A673 (cell line): ENCODE measurements around the gene MYL11. TPM values are rescaled to one million over a fixed set of nuclear protein-coding genes. Genes with fewer than 3 reads are reported as not detected.
A peak's percentile ranks its signal among the peaks of the same experiment; 100 is the strongest.

ENCODE experiments used
- BruUV-seq: library from RNA; stranded (reverse); fragments of 400-500 nt; replicated peaks from 2 replicates; lab custom pipeline; 2021; lab: Mats Ljungman, UMichigan
- CTCF ChIA-PET: fragments of 300-600 bp; sonication (Branson Sonifier 250); formaldehyde crosslinking; loops from one replicate; lab custom pipeline; 2022; ENCODE audit warnings: antibody characterized with exemption; lab: Charles Lee
- POLR2A ChIA-PET: fragments of 300-600 bp; sonication (Branson Sonifier 250); formaldehyde crosslinking; loops from one replicate; lab custom pipeline; 2022; ENCODE audit warnings: antibody characterized with exemption; ENCODE audit not compliant: low non-redundant PET; lab: Charles Lee
- DNase-seq: peaks from one replicate; pipeline ENCODE4 v3.0.0-alpha.2; 2015; ENCODE audit warnings: low spot score
- H3K27ac ChIP-seq: fragments of 200-600 bp; sonication (generic); 2 replicates; pipeline ENCODE4 v1.5.1; 2016; ENCODE audit warnings: mixed run types, low read depth, mild to moderate bottlenecking, mixed read lengths, antibody characterized with exemption, low read length; ENCODE audit not compliant: poor library complexity, severe bottlenecking
- H3K27me3 ChIP-seq: fragments of 200-600 bp; sonication (generic); replicated peaks from 2 replicates; pipeline ENCODE4 v1.6.1; 2017; ENCODE audit warnings: mixed run types, low read depth, mild to moderate bottlenecking, mixed read lengths, antibody characterized with exemption, low read length; ENCODE audit not compliant: insufficient read depth, poor library complexity
- H3K36me3 ChIP-seq: fragments of 200-600 bp; sonication (generic); 2 replicates; pipeline ENCODE4 v1.6.1; 2016; ENCODE audit warnings: mixed run types, mild to moderate bottlenecking, mixed read lengths, antibody characterized with exemption, low read length; ENCODE audit not compliant: insufficient read depth, poor library complexity, severe bottlenecking
- H3K4me1 ChIP-seq: fragments of 200-600 bp; sonication (generic); 2 replicates; pipeline ENCODE4 v1.6.1; 2017; ENCODE audit warnings: mixed run types, mild to moderate bottlenecking, mixed read lengths, antibody characterized with exemption, low read length; ENCODE audit not compliant: insufficient read depth, poor library complexity, severe bottlenecking
- H3K4me3 ChIP-seq: fragments of 200-600 bp; sonication (generic); 2 replicates; pipeline ENCODE4 v1.5.1; 2016; ENCODE audit warnings: low read depth, mixed run types, mild to moderate bottlenecking, mixed read lengths, low read length; ENCODE audit not compliant: poor library complexity, severe bottlenecking
- H3K9me3 ChIP-seq: fragments of 200-600 bp; sonication (generic); 2 replicates; pipeline ENCODE4 v1.6.1; 2016; ENCODE audit warnings: mixed run types, low read depth, mild to moderate bottlenecking, mixed read lengths, antibody characterized with exemption, low read length; ENCODE audit not compliant: poor library complexity, severe bottlenecking
- EZH2 ChIP-seq: fragments of 200-600 bp; sonication (generic); IDR thresholded peaks from 2 replicates; pipeline ENCODE4 v1.6.1; 2017; ENCODE audit warnings: borderline replicate concordance, low read depth, mild to moderate bottlenecking, mixed read lengths, antibody characterized with exemption, low read length; ENCODE audit not compliant: poor library complexity, severe bottlenecking
- intact Hi-C: fragments of 100-400 bp; cut with micrococcal nuclease; formaldehyde crosslinking; loops from one replicate; pipeline ENCODE4 v1.10.0; 2022; ENCODE audit not compliant: unreplicated experiment
- total RNA-seq: library from RNA; stranded (reverse); gene quantifications from 2 replicates; pipeline ENCODE4 v1.2.3, GENCODE V29; 2021
- TF ChIP-seq, protein P1 (sequence below): fragments of 300-800, 200-600 bp; sonication (generic); conservative IDR thresholded peaks from 2 replicates; pipeline ENCODE4 v1.5.1; 2017; ENCODE audit warnings: low read depth, mild to moderate bottlenecking, antibody characterized with exemption, low read length, moderate library complexity, mixed read lengths

MYL11 gene
- total RNA-seq, 1 experiment from 2014 or later = not detected

DNA sequence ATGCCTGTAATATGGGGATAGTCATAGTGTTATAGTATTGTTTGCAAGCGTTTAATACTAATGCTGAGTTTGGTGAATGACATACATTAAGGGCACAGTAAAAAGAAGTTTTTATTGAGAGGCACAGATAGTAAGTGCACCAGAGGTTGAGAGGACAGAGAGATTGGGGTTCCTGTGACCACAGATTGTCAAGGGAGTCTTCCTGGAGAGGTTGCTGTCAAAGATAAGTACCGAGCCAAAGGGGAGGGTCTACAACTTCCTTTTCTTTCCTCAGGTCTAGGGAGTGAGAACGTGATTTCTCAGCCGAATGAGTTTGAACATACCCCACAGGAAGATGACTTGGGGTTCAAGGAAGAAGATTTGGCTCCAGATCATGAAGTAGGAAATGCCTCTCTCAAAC is 22.5 kb downstream of the MYL11 start:
- TF ChIP-seq, protein P1, sequence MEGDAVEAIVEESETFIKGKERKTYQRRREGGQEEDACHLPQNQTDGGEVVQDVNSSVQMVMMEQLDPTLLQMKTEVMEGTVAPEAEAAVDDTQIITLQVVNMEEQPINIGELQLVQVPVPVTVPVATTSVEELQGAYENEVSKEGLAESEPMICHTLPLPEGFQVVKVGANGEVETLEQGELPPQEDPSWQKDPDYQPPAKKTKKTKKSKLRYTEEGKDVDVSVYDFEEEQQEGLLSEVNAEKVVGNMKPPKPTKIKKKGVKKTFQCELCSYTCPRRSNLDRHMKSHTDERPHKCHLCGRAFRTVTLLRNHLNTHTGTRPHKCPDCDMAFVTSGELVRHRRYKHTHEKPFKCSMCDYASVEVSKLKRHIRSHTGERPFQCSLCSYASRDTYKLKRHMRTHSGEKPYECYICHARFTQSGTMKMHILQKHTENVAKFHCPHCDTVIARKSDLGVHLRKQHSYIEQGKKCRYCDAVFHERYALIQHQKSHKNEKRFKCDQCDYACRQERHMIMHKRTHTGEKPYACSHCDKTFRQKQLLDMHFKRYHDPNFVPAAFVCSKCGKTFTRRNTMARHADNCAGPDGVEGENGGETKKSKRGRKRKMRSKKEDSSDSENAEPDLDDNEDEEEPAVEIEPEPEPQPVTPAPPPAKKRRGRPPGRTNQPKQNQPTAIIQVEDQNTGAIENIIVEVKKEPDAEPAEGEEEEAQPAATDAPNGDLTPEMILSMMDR = no peak
- TF ChIP-seq EZH2 = no peak
- CTCF ChIA-PET = interaction anchor here (2.3 kb wide), 1 partner anchor 12 kb away, joined by 9 read pairs; no protein-coding TSS in a partner anchor
- no peak overlapping the region for H3K27ac ChIP-seq

DNA sequence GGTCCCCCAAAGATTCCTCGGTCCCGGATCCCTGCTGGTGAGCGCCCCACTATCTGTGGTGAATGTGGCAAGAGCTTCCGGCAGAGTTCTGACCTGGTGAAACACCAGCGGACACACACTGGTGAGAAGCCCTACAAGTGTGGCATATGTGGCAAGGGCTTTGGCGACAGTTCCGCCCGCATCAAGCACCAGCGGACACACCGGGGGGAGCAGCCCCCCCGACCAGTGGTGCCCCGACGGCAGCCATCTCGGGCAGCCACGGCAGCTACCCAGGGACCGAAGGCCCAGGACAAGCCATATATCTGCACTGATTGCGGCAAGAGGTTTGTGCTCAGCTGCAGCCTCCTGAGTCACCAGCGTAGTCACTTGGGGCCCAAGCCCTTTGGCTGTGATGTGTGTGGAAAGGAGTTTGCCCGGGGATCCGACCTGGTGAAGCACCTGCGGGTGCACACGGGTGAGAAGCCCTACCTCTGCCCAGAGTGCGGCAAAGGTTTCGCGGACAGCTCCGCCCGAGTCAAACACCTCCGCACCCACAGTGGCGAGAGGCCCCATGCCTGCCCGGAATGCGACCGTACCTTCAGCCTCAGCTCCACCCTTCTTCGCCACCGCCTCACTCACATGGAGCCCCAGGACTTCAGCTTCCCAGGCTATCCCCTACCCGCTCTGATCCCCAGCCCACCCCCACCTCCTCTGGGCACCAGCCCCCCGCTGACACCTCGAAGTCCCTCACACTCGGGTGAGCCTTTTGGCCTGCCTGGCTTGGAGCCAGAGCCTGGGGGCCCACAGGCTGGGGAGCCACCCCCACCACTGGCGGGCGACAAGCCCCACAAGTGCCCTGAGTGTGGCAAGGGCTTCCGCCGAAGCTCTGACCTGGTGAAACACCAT is 23.4 kb downstream of the MYL11 start:
- ChIA-PET CTCF (interaction anchor here (0.5 kb wide), 1 partner anchor 17 kb away, joined by 3 read pairs; no protein-coding TSS in a partner anchor), POLR2A (no interaction called here)
- BruUV-seq = no TSS peak
- no peak overlapping the region for H3K27ac ChIP-seq
- H3K4me3 ChIP-seq = no peak overlapping the region
- TF ChIP-seq, protein P1 = no peak
- no peak for TF ChIP-seq EZH2
- peaks cover 29% of the 10 kb centered on the region for H3K4me1 ChIP-seq
- H3K9me3 ChIP-seq = no peaks in the 10 kb centered on the region
- no peak for DNase-seq
- no peaks in the 10 kb centered on the region for H3K27me3 ChIP-seq
- H3K36me3 ChIP-seq = peaks cover 10% of the 10 kb centered on the region
- intact Hi-C loops = no loop called here

More for the DNA sequence above, 22.5 kb downstream of the MYL11 start:
- no TSS peak for BruUV-seq
- POLR2A ChIA-PET = no interaction called here
- Histone ChIP-seq H3K27me3 (no peaks in the 10 kb centered on the region), H3K36me3 (peaks cover 10% of the 10 kb centered on the region), H3K9me3 (no peaks in the 10 kb centered on the region), H3K4me1 (peaks cover 29% of the 10 kb centered on the region), H3K4me3 (no peak overlapping the region)
- intact Hi-C loops = no loop called here
- no peak for DNase-seq

DNA sequence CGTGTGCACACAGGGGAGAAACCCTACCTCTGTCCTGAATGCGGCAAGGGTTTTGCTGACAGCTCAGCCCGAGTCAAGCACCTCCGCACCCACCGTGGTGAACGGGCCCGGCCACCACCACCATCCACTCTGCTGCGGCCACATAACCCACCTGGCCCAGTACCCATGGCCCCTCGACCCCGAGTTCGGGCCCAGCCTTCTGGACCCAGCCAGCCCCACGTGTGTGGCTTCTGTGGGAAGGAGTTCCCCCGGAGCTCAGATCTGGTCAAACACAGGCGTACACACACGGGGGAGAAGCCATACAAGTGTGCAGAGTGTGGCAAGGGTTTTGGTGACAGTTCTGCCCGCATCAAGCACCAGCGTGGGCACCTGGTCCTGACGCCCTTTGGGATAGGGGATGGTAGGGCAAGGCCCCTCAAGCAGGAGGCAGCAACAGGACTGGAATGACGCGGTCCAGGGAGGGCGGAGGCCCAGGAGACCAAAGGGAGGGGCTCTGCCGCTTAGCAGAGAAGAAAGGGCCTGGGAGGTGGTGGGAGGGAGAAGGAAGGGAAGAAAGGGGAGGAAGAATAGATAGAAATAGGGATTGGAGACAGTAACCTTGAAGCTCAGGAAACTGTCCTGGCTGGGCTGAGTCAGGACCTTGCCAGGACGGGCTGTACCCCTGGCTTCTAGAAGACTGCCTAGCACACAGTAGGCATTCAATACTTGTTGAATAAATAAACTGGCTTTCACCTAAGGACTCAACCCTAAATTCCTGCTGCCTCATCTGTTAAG is 24.2 kb downstream of the MYL11 start:
- CTCF ChIA-PET = interaction anchor here (1.0 kb wide), 1 partner anchor 31 kb away, joined by 4 read pairs; the partner anchor contains the start of gene DCTPP1
- peak overlapping the region; percentile 91 for H3K27ac ChIP-seq

More for the DNA sequence above, 24.2 kb downstream of the MYL11 start:
- BruUV-seq = no TSS peak
- Histone ChIP-seq H3K36me3 (peaks cover 10% of the 10 kb centered on the region), H3K4me1 (peaks cover 29% of the 10 kb centered on the region), H3K27me3 (no peaks in the 10 kb centered on the region), H3K9me3 (no peaks in the 10 kb centered on the region), H3K4me3 (no peak overlapping the region)
- intact Hi-C loops = no loop called here
- TF ChIP-seq, protein P1 = no peak
- no peak for TF ChIP-seq EZH2
- DNase-seq = no peak
- POLR2A ChIA-PET = interaction anchor here (0.6 kb wide), 1 partner anchor 220 kb away, joined by 3 read pairs; no protein-coding TSS in a partner anchor
